ENCODE measurements around the gene FAR2.

FAR2 gene

DNA sequence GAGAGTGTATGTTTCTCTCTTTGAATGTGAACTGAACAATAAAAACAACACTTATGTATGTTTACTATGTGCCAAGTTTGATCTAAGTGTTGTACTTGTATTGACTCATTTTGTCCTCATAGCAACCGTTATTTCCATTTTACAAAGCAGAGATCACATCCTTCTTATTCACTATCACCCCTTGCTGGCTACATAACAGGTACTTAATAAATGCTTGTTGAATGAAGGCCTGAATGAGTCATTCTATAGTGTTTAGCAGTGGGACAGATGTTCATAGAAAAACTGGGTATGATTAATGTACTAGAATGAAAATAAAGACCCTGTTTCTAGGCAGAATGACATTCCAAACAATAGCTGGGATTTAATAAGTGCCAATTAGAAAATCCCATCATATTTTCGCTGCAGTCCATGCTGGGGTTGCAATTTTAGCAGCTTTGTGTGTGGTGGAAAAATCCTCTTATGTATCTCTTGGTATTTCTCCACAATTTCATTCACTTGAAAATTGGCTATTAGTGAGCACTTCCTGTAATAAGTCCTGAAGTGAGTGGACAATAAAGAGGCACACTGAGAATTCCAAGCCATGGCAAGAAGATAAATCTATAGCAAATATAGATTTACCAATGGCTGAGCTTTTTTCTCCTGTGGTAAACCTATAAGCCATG is 86.0 kb downstream of the FAR2 start:
- TF ChIP-seq ZFX (IDR thresholded peaks at IDR 0.05; ENCODE audit: borderline replicate concordance): no peak
- TF ChIP-seq, protein P1, sequence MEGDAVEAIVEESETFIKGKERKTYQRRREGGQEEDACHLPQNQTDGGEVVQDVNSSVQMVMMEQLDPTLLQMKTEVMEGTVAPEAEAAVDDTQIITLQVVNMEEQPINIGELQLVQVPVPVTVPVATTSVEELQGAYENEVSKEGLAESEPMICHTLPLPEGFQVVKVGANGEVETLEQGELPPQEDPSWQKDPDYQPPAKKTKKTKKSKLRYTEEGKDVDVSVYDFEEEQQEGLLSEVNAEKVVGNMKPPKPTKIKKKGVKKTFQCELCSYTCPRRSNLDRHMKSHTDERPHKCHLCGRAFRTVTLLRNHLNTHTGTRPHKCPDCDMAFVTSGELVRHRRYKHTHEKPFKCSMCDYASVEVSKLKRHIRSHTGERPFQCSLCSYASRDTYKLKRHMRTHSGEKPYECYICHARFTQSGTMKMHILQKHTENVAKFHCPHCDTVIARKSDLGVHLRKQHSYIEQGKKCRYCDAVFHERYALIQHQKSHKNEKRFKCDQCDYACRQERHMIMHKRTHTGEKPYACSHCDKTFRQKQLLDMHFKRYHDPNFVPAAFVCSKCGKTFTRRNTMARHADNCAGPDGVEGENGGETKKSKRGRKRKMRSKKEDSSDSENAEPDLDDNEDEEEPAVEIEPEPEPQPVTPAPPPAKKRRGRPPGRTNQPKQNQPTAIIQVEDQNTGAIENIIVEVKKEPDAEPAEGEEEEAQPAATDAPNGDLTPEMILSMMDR (IDR thresholded peaks at IDR 0.05): no peak
- H3K27ac ChIP-seq: no peak overlapping the region

DNA sequence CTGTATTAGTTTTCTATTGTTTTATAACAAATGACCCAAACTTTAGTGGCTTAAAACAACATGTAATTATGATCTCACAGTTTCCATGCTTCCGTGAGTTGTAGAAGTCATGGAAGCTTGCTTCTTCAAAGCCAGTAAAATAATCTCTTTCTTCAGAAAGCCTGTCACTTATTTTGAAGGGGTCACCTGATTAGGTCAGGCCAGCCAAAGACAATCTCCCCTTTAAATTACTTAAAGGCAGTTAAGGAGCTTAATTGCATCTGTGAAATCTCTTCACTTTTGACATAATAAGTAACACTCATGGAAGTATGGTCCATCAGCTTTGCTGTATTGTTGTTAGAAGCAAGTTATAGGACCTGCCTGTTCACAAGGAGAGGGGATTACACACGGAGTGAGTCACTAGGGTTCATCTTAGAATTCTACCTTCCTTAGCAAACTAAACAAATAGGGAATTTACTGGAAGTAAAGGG is 89.8 kb downstream of the FAR2 start:
- TF ChIP-seq ZFX (IDR thresholded peaks at IDR 0.05; ENCODE audit: borderline replicate concordance): no peak
- TF ChIP-seq, protein P1 (IDR thresholded peaks at IDR 0.05): no peak

DNA sequence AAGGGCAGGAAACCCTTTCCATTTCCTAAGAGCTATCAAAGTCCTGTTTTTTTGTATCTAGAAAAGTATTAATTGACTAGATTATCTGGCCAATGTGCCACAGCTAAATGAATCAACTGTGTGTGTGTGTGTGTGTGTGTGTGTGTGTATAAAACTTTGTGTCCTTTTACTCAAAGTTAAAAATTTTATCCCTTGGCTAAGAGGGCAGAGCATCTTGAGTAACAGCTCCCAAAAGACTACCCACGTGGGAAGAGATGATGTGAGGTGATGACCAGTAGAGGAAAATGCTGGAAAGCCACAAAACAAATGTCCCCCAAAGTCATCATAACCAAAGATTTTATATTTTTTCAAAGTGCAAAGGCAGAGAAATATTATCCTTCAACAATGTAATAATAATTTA is 90.3 kb downstream of the FAR2 start:
- no peak for TF ChIP-seq ZFX (IDR thresholded peaks at IDR 0.05; ENCODE audit: borderline replicate concordance)
- TF ChIP-seq, protein P1 (IDR thresholded peaks at IDR 0.05): no peak
- H3K27ac ChIP-seq: no peak overlapping the region

More for the DNA sequence above, 89.8 kb downstream of the FAR2 start:
- H3K27ac ChIP-seq: no peak overlapping the region

DNA sequence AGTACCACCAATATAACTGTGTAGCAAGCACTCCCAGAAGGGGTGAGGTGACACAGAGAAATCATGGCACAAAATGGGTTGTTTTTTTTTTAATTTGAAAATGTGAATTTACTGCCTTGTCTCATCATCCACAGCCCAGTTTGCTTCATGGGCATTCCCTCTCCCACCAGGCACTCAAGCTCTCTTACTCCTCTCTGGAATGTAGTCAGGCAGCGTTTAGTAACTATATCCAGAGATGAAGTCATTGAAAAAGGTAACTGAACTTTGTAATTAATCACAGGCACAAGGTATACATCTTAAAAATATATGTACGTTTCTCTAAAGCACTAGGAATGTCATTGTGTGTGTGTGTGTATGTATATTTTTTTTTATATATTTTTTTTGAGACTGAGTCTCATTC is 91.4 kb downstream of the FAR2 start:
- TF ChIP-seq, protein P1 (IDR thresholded peaks at IDR 0.05): no peak
- no peak for TF ChIP-seq ZFX (IDR thresholded peaks at IDR 0.05; ENCODE audit: borderline replicate concordance)
- no peak overlapping the region for H3K27ac ChIP-seq

DNA sequence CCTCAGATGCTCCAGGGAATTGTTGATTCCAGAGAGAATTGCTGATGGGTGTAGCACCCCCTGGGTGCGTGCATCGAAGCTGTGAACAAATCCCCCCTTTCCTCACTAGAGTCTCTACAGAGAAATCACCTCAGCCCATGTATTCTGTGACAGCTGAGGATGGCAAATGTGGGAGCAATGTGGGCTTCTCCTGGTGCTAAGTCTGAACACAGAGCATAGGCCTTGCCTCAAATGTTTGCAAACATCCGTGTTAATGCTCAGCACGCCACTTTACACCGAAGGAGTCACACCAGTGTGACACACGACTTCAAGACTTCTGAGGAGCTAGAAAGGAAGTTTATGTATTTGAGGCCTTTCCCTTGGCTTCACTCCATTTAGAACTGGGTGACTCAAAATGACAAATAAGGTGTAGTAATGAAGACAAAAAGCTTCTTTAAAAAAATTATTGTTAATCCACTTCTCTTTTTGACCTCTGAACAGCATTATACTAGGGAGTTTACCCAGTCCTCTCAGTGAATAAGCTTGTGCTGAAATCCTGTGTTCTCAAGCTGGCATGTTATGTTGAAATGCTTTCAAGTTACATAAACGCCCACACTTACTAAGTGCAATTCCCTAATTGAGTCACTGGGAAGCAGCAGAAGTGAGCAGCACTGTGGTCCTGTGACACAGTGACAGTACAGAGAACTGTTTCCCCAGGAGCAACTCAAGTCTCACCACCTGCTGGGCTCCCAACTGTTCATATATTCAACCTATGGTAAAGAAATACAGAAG is 92.9 kb downstream of the FAR2 start:
- TF ChIP-seq ZFX (IDR thresholded peaks at IDR 0.05; ENCODE audit: borderline replicate concordance): no peak
- TF ChIP-seq, protein P1 (IDR thresholded peaks at IDR 0.05): peak; percentile 7; the same call in 1 of the 2 replicates
- H3K27ac ChIP-seq: peak overlapping the region; percentile 12; the same call in 1 of the 2 replicates

DNA sequence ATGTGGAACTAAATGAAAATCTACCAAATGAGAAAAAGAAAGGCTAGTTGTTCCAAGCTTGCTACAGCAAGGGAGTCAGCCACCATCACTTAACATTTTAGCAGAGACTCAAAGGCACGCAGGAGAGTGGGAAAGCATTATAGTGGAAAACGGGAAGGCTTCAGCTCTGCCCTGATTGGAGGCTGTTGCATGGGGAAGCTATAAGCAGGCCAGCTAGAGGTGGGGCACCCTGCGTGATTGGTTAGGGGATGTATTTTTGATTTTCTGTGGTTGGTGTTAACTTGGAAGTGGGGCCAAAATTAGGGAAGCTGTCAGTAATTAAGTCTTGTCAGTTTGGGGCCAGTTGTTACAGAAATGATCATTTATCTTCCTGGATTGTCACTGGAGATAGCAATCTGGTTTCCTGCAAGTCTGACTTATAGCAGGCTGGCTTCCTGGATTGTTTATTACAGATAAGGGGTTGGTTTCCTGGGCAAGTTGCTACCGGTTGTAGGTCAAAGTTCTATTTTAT is 93.9 kb downstream of the FAR2 start:
- peak overlapping the region; percentile 12; the same call in 1 of the 2 replicates for H3K27ac ChIP-seq

More for the DNA sequence above, 93.9 kb downstream of the FAR2 start:
- TF ChIP-seq ZFX (IDR thresholded peaks at IDR 0.05; ENCODE audit: borderline replicate concordance): no peak
- TF ChIP-seq, protein P1 (IDR thresholded peaks at IDR 0.05): no peak
